GM12892 (cell line): ENCODE data around the gene TRIM17.

Experiments
- POLR2A ChIP-seq: IDR thresholded peaks from 2 replicates; pipeline ENCODE4 v1.6.1; 2011; ENCODE audit warnings: low read depth, low read length, control low read depth
- POLR2AphosphoS5 ChIP-seq: IDR thresholded peaks from 2 replicates; pipeline ENCODE4 v1.6.1; 2011; ENCODE audit warnings: low read depth, low read length, control low read depth
- TAF1 ChIP-seq: IDR thresholded peaks from 2 replicates; pipeline ENCODE4 v1.6.1; 2011; ENCODE audit warnings: low read depth, mild to moderate bottlenecking, control low read depth, low read length, borderline replicate concordance

GRCh38 chr1:228368801-228369607, 47.7 kb downstream of the TRIM17 start:
- TF ChIP-seq POLR2A, result no peak
- no peak for TF ChIP-seq POLR2AphosphoS5
- no peak for TF ChIP-seq TAF1
